Activated CD4-positive, alpha-beta memory T cell treated with anti-CD3 and anti-CD28 coated beads, Interleukin-2, amount 10 ng/mL, durations not matched to agents 7 days and 5 days (primary cell): ENCODE data around the gene NQO2. TPM values are rescaled to one million over a fixed set of nuclear protein-coding genes. Genes with fewer than 3 reads are reported as not detected.
A peak's percentile ranks its signal among the peaks of the same experiment; 100 is the strongest.
"Not testable (repeated sequence)": the region's sequence is repeated elsewhere in the genome, so short reads cannot be mapped to it uniquely, and the experiment has no call there.

Source experiments
- CTCF ChIA-PET: fragments of 350-600 bp; sonication (Branson Sonifier 250); formaldehyde crosslinking; loops from one replicate; lab custom pipeline; 2021; ENCODE audit warnings: antibody characterized with exemption, inconsistent platforms; lab: Charles Lee
- POLR2A ChIA-PET: fragments of 350-600 bp; sonication (Branson Sonifier 250); formaldehyde crosslinking; loops from one replicate; lab custom pipeline; 2021; ENCODE audit warnings: antibody characterized with exemption; lab: Charles Lee
- DNase-seq: peaks from one replicate; pipeline ENCODE4 v3.0.0-alpha.2; 2020
- H3K27ac Mint-ChIP-seq: one replicate; pipeline ENCODE4 v1.8.0; 2021; ENCODE audit warnings: mild to moderate bottlenecking, mixed read lengths
- H3K27me3 Mint-ChIP-seq: one replicate; pipeline ENCODE4 v1.8.0; 2021; ENCODE audit warnings: mixed read lengths
- H3K36me3 Mint-ChIP-seq: one replicate; pipeline ENCODE4 v1.8.0; 2021; ENCODE audit warnings: low read depth, mixed read lengths
- H3K4me1 Mint-ChIP-seq: one replicate; pipeline ENCODE4 v1.8.0; 2021; ENCODE audit warnings: mixed read lengths
- H3K4me3 Mint-ChIP-seq: one replicate; pipeline ENCODE4 v1.8.0; 2021; ENCODE audit warnings: mild to moderate bottlenecking, mixed read lengths
- H3K9me3 Mint-ChIP-seq: one replicate; pipeline ENCODE4 v1.8.0; 2021; ENCODE audit warnings: mixed read lengths
- total RNA-seq, 2 experiments: library from RNA; stranded (reverse); gene quantifications; one replicate each; pipeline ENCODE4 v1.2.3, GENCODE V29; 2021

Gene NQO2
- total RNA-seq, 2 experiments from 2014 or later, result 37.7 to 38.4 TPM

DNA sequence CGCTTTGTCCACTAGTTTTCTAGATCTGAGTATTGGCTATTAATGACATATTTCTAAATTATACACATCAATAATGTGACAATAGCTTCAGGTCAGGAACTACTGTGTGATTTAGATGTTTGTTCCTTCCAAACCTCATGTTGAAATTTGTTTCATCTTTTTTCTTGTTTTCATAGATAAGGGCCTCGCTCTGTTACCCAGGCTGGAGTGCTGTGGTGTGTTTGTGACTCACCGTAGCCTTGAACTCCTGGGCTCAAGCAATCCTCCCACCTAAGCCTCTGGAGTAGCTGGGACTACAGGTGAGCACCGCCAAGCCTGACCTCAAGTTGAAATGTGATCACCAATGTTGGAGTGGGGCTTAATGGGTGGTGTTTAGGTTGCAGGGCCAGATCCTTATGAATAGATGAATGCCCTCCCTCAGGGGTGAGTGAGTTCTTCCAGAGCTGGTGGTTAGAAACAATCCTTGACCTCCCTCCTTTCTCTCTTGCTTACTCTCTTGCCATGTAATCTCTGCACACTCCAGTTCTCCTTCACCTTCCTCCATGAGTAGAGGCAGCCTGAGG, 5.9 kb upstream of the NQO2 start:
- CTCF ChIA-PET, result no interaction called here
- no peak for DNase-seq
- Mint-ChIP-seq H3K9me3 (no peaks in the 10 kb centered on the region), H3K27ac (no peak overlapping the region), H3K4me3 (no peak overlapping the region), H3K4me1 (peaks cover 22% of the 10 kb centered on the region), H3K27me3 (peaks cover 2% of the 10 kb centered on the region), H3K36me3 (no peaks in the 10 kb centered on the region)
- POLR2A ChIA-PET, result no interaction called here

GRCh38 chr6:2998249-2998997, 1.3 kb upstream of the NQO2 start:
- Mint-ChIP-seq H3K4me3 (peak overlapping the region; percentile 88), H3K4me1 (peaks cover 35% of the 10 kb centered on the region)
- H3K27ac Mint-ChIP-seq, H3K36me3 Mint-ChIP-seq, H3K27me3 Mint-ChIP-seq, H3K9me3 Mint-ChIP-seq: not testable (repeated sequence)
- CTCF ChIA-PET, result interaction anchor here (1.0 to 3.4 kb wide), 6 partner anchors 56 to 70 kb away, joined by 3 to 21 read pairs (median 10); partner anchors contain the start of gene RIPK1
- peak; percentile 57 for DNase-seq
- POLR2A ChIA-PET, result interaction anchor here (1.0 to 4.3 kb wide), 6 partner anchors 9 to 152 kb away, joined by 3 to 91 read pairs (median 12); no protein-coding TSS in a partner anchor

DNA sequence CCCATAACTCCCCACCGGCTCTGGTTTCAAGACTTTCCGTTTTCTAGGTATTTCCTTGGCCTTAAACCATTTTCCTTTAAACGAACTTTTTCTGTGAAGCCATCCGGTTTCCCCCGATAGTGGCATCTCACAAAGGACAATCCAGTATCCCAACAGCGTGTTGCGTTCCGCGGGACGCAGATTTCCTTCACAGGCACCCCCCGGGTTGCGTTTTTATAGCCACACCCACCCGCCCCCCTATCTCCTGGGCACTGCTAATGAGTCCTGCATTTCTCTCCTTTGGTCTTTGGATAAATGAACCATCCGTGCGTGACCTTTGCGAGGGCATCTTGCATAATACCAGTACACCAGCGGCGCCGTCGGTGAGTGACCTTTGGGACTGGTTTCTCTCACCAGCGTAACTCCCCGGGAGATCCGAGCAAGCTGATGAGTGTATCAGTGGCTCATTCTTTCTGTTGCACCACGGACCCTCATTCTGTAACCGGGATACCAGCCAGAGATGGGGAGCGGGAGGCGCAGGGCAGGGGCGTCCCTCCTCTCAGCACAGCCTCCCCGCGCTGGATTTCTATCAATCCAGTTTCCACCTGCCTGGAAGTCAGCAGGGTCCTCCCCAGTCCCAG, 586 bp upstream of the NQO2 start:
- H3K4me1 Mint-ChIP-seq, result peaks cover 35% of the 10 kb centered on the region
- peaks cover 8% of the 10 kb centered on the region for H3K36me3 Mint-ChIP-seq
- peaks cover 2% of the 10 kb centered on the region for H3K27me3 Mint-ChIP-seq
- peak overlapping the region; percentile 83 for H3K27ac Mint-ChIP-seq
- DNase-seq, result peak; percentile 33
- no peaks in the 10 kb centered on the region for H3K9me3 Mint-ChIP-seq
- peak overlapping the region; percentile 88 for H3K4me3 Mint-ChIP-seq
- ChIA-PET CTCF (interaction anchor here (0.5 to 3.8 kb wide), 11 partner anchors 9 to 153 kb away, joined by 3 to 50 read pairs (median 7); partner anchors contain the start of gene RIPK1), POLR2A (interaction anchor here (0.6 to 4.3 kb wide), 12 partner anchors 10 to 260 kb away, joined by 3 to 91 read pairs (median 5); partner anchors contain the start of genes RIPK1 and SERPINB1)

GRCh38 chr6:3001146-3001772, 1.6 kb downstream of the NQO2 start:
- CTCF ChIA-PET, result interaction anchor here (1.0 to 3.8 kb wide), 22 partner anchors 10 to 159 kb away, joined by 3 to 50 read pairs (median 5); partner anchors contain the start of genes RIPK1 and SERPINB1
- no peak for DNase-seq
- H3K4me3 Mint-ChIP-seq, result peak overlapping the region; percentile 87
- H3K4me1 Mint-ChIP-seq, result peaks cover 38% of the 10 kb centered on the region
- POLR2A ChIA-PET, result interaction anchor here (0.6 to 4.3 kb wide), 14 partner anchors 9 to 175 kb away, joined by 3 to 91 read pairs (median 4); partner anchors contain the start of genes RIPK1 and SERPINB1
- H3K36me3 Mint-ChIP-seq, result peaks cover 25% of the 10 kb centered on the region
- H3K9me3 Mint-ChIP-seq, result no peaks in the 10 kb centered on the region
- no peak overlapping the region for H3K27ac Mint-ChIP-seq
- peaks cover 1% of the 10 kb centered on the region for H3K27me3 Mint-ChIP-seq

DNA sequence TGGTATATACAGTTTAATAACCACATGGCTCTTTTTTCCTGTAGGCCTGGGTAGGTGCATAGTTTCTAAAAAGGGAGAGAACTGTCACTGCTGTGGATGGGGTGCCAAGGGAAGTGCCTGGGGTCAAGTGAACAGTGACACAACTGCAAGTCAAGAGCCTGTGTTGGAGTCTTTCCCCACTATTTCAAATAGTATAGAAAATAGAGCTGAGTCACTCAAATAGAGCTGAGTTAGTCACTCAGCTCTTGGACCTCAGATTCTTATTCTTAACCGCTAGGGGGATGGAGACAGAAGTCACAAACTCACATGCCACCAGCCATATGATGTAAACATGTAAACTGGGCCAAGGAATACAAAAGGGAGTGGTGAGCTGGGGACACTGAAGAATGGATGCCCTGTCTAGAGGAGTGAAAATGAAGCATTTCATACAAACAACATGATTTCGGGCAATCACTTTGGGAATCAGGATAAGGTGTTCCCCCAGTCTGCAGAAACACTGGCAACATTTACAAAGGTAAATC, 2.1 kb downstream of the NQO2 start:
- peak; percentile 38 for DNase-seq
- POLR2A ChIA-PET, result interaction anchor here (0.6 to 4.3 kb wide), 14 partner anchors 9 to 176 kb away, joined by 3 to 91 read pairs (median 4); partner anchors contain the start of genes RIPK1 and SERPINB1
- H3K27me3 Mint-ChIP-seq, result no peaks in the 10 kb centered on the region
- H3K9me3 Mint-ChIP-seq, result no peaks in the 10 kb centered on the region
- peaks cover 37% of the 10 kb centered on the region for H3K4me1 Mint-ChIP-seq
- peak overlapping the region; percentile 30 for H3K4me3 Mint-ChIP-seq
- peaks cover 31% of the 10 kb centered on the region for H3K36me3 Mint-ChIP-seq
- H3K27ac Mint-ChIP-seq, result peak overlapping the region; percentile 41
- CTCF ChIA-PET, result interaction anchor here (1.0 to 3.8 kb wide), 19 partner anchors 9 to 160 kb away, joined by 3 to 50 read pairs (median 6); partner anchors contain the start of genes RIPK1 and SERPINB1

GRCh38 chr6:3003226-3003625, 3.5 kb downstream of the NQO2 start:
- Mint-ChIP-seq H3K4me1 (peaks cover 33% of the 10 kb centered on the region), H3K36me3 (peaks cover 45% of the 10 kb centered on the region)
- H3K27ac Mint-ChIP-seq, DNase-seq, H3K9me3 Mint-ChIP-seq, H3K4me3 Mint-ChIP-seq, H3K27me3 Mint-ChIP-seq: not testable (repeated sequence)
- ChIA-PET POLR2A (interaction anchor here (1.5 to 3.3 kb wide), 3 partner anchors 17 to 60 kb away, joined by 5 to 26 read pairs (median 19); no protein-coding TSS in a partner anchor), CTCF (interaction anchor here (2.9 kb wide), 1 partner anchor 50 kb away, joined by 26 read pairs; no protein-coding TSS in a partner anchor)

DNA sequence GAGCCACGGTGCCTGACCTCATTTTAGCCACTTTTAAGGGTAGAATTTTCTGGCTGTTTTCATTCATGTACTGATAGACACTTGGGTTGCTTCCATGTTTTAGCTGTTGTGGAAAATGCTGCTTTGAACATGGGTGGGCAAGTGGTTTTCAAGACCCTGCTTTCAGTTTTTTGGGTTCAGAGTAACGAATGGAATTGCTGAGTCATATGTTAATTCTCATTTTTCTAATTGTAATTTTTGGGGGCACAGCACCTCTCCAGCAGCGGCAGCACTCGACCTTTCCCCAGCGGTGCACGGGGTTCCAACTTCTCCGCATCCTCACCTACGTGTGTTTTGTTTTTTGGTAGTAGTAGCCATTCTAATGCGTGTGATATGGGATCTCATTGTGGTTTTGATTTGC, 5.4 kb downstream of the NQO2 start:
- no peaks in the 10 kb centered on the region for H3K27me3 Mint-ChIP-seq
- peaks cover 62% of the 10 kb centered on the region for H3K36me3 Mint-ChIP-seq
- ChIA-PET CTCF (no interaction called here), POLR2A (interaction anchor here (0.6 kb wide), 1 partner anchor 33 kb away, joined by 3 read pairs; no protein-coding TSS in a partner anchor)
- H3K27ac Mint-ChIP-seq, result no peak overlapping the region
- peaks cover 26% of the 10 kb centered on the region for H3K4me1 Mint-ChIP-seq
- peaks cover 8% of the 10 kb centered on the region for H3K9me3 Mint-ChIP-seq
- no peak overlapping the region for H3K4me3 Mint-ChIP-seq
- no peak for DNase-seq

DNA sequence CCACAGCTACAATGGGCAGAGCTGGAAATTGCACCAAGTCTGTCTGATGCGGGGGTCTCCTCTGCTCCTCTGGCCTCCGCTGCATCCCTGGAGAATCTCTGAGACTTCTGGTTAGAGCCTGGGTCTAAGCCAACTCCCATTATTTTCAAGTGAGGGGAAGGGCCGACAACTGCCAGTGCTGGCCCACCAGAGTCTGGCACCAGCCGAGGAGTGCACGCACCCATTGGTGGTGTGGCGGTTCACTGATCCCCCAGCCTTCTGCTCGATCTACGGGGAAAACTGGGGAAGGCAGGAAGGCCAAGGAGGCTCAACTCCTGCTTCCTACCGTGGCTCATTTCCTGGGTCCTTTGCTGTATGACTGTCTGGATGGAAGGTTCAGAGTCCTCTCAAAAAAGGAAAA, 6.2 kb downstream of the NQO2 start:
- DNase-seq, result no peak
- H3K27ac Mint-ChIP-seq, result no peak overlapping the region
- H3K4me3 Mint-ChIP-seq, result no peak overlapping the region
- H3K36me3 Mint-ChIP-seq, result peaks cover 70% of the 10 kb centered on the region
- ChIA-PET POLR2A (no interaction called here), CTCF (interaction anchor here (0.5 kb wide), 1 partner anchor 18 kb away, joined by 3 read pairs; no protein-coding TSS in a partner anchor)
- peaks cover 26% of the 10 kb centered on the region for H3K4me1 Mint-ChIP-seq
- no peaks in the 10 kb centered on the region for H3K27me3 Mint-ChIP-seq
- peaks cover 14% of the 10 kb centered on the region for H3K9me3 Mint-ChIP-seq

DNA sequence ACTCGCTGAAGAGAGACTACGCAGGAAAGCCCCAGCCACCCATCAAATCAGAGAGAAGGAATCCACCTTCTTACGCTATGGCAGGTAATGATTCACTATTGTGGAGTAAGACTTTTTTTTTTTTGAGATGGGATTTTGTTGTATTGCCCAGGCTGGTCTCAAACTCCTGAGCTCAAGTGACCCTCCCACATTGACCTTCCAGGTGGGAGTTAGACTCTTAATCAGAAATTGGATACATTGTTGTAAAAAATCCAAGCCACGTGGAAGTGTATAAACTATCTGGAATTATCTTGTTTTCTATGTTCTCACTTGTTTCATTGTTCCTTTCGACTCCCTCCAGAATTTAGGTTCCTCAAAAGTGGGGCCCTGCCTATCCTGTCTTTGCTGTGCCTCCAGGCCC, 6.8 kb downstream of the NQO2 start:
- Mint-ChIP-seq H3K27ac (no peak overlapping the region), H3K27me3 (no peaks in the 10 kb centered on the region), H3K9me3 (peaks cover 20% of the 10 kb centered on the region), H3K4me3 (no peak overlapping the region), H3K36me3 (peaks cover 76% of the 10 kb centered on the region), H3K4me1 (peaks cover 20% of the 10 kb centered on the region)
- ChIA-PET POLR2A (no interaction called here), CTCF (interaction anchor here (0.5 kb wide), 1 partner anchor 19 kb away, joined by 3 read pairs; no protein-coding TSS in a partner anchor)
- no peak for DNase-seq

DNA sequence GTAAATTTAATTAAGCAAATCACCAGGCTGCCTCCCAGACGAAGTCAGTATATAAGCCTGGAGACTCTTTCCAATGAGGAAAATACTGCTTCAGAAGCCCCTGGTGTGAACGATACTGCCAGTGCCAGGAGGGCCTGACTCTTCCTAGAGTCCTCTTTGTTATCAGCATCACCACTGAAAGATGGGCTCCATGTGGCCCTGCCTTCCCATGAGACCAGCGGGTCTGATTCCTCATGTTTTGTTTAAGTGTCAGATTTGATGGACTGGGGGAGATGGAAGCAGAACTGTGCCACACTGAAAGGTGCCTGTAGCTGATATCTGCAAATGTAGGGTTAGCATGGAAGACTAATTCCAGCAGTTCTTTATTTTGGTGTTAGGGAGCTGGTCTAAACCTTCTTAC, 7.9 kb downstream of the NQO2 start:
- Mint-ChIP-seq H3K9me3 (peaks cover 30% of the 10 kb centered on the region), H3K36me3 (peaks cover 86% of the 10 kb centered on the region), H3K27me3 (no peaks in the 10 kb centered on the region), H3K4me1 (peaks cover 15% of the 10 kb centered on the region), H3K4me3 (no peak overlapping the region), H3K27ac (no peak overlapping the region)
- ChIA-PET CTCF (interaction anchor here (1.2 kb wide), 1 partner anchor 9 kb away, joined by 4 read pairs; no protein-coding TSS in a partner anchor), POLR2A (interaction anchor here (1.2 kb wide), 1 partner anchor 18 kb away, joined by 3 read pairs; no protein-coding TSS in a partner anchor)
- DNase-seq, result no peak

GRCh38 chr6:3008712-3009265, 9.1 kb downstream of the NQO2 start:
- H3K4me1 Mint-ChIP-seq, result peaks cover 16% of the 10 kb centered on the region
- H3K9me3 Mint-ChIP-seq, result peaks cover 33% of the 10 kb centered on the region
- H3K27me3 Mint-ChIP-seq, H3K4me3 Mint-ChIP-seq, DNase-seq, CTCF ChIA-PET, H3K27ac Mint-ChIP-seq: not testable (repeated sequence)
- POLR2A ChIA-PET, result interaction anchor here (0.6 kb wide), 1 partner anchor 241 kb away, joined by 3 read pairs; no protein-coding TSS in a partner anchor
- H3K36me3 Mint-ChIP-seq, result peaks cover 89% of the 10 kb centered on the region
